GM18520 (cell line): ENCODE measurements around the gene ADIPOR1.
"Not testable (repeated sequence)": the region's sequence is repeated elsewhere in the genome, so short reads cannot be mapped to it uniquely, and the experiment has no call there.

Source experiments
- ATAC-seq: cut with Tn5 transposase; IDR thresholded peaks from one replicate; pipeline ENCODE4 v1.9.1; 2021; ENCODE audit not compliant: unreplicated experiment

ADIPOR1 gene

DNA sequence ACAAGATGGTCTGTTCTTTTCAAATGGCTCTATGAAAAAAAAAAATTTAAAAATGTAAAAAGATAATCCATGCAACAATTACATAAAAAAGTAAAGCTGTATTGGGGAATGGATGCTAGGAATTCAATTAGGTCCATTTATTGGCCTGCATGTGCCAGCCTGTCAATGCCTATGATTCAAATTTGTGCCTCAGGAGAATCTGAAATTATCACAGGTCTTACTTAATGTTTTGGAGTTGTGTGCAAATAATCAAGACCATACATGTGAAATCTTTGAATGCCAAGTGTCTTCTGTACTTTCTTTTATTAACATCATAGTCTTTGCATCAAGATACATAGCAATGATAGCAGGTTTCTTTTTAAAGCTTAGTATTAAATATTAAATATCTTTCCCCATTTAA is 17.6 kb downstream of the ADIPOR1 start:
- ATAC-seq, result no peak

DNA sequence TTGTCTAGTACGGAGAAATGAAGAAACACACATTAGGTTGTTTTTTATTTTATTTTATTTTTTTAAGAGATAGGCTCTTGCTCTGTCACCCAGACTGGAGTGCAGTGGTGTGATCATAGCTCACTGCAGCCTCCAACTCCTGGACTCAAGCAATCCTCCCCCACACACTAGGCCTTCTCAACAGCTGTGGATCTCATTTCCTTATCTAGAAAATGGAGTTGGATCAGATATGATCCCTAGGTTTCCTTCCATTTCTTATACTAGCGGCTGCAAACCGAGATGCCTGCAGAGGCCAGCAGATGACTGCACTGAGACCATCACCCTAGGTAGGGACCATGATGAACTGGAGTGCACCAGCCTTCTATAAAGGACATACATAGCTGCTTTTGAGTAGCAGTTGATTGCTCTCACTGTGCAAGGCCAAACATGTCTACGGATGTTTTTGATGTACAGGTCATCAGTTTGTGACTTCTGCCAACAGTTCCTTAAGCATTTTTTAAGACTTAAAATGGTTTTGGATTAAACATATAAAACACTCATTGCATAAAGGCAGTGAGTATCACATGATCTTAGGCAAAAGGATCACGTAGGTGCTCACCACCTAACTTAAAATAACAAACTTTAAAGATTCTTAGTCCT is 19.7 kb downstream of the ADIPOR1 start:
- no peak for ATAC-seq

DNA sequence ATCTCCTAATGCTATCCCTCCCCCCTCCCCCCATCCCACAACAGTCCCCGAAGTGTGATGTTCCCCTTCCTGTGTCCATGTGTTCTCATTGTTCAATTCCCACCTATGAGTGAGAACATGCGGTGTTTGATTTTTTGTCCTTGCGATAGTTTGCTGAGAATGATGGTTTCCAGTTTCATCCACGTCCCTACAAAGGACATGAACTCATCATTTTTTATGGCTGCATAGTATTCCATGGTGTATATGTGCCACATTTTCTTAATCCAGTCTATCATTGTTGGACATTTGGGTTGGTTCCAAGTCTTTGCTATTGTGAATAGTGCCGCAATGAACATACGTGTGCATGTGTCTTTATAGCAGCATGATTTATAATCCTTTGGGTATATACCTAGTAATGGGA is 21.7 kb downstream of the ADIPOR1 start:
- not testable (repeated sequence) for ATAC-seq

DNA sequence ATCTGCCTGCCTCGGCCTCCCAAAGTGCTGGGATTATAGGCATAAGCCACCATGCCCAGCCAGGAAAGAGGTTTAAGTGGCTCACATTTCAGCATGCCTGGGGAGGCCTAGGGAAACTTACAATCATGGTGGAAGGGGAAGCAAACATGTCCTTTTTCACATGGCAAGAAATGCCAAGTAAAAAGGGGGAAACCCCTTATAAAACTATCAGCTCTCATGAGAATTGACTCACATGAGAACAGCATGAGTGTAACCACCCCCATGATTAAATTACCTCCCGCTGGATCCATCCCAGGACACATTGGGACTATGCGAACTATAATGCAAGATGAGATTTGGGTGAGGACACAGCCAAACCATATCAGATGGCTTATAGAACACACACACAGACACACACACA is 22.3 kb downstream of the ADIPOR1 start:
- ATAC-seq, result no peak

GRCh38 chr1:202934755-202935154 is 23.4 kb downstream of the ADIPOR1 start:
- ATAC-seq, result no peak

DNA sequence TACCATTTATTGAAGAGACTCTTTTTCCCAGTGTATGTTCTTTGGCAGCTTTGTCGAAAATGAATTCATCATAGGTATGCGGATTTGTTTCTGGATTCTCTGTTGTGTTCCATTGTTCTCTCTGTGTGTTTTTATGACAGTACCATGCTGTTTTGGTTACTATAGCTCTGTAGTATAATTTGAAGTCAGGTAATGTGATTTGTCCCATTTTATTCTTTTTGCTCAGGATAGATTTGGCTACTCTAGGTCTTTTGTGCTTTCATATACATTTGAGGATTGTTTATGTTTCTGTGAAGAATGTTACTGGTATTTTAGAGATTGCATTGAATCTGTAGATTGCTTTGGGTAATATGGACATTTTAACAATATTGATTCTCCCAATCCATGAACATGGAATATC is 25.6 kb downstream of the ADIPOR1 start:
- ATAC-seq, result no peak

DNA sequence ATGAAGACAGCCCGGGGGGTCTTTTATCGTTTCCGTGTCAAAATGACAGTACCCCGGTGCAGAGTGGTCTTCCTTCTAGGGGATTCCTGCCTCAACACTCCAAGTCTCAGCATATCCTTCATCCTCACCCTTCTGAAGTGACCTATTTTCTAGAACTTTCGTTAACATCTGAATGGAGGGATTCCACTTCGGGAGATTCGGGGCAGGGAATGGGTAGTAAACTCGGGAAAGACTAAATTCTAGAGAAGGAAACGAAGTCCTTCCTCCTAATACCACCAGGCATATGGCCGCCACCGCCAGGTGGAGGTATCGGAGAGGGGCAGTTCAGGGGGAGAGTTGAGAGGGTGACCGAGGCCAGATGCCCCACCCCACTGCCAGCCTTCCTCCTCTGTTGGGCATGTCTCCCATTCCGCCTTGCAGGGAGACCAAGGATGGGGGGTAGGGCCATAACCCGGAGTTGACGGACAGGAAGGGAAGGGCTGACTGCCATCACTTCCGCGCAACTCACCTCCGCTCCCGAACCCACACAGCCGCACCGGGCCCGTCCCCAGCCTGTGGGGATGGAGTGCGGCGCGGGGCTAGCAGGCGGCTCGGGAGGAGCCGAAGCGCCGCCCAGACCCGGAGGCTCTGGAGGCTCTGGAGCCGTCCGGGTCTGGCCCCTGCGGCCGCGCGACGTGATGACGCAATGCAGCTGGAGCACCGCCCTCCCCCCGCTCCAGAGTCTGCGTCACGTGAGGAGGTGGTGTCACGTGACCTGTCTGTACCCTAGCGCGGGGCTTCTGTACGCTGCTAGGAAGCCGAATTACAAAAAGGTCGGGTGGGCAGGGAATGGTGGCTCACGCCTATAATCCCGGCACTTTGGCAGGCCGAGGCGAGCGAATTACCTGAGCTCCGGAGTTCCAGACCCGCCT is 31.3 kb downstream of the ADIPOR1 start, which contains the start of gene KLHL12:
Gene KLHL12 (minus strand): TSS at position 654 of the 911 bp plus-strand sequence. CDS start 2,072 bp downstream, outside the sequence.
- peak; percentile 68 for ATAC-seq

DNA sequence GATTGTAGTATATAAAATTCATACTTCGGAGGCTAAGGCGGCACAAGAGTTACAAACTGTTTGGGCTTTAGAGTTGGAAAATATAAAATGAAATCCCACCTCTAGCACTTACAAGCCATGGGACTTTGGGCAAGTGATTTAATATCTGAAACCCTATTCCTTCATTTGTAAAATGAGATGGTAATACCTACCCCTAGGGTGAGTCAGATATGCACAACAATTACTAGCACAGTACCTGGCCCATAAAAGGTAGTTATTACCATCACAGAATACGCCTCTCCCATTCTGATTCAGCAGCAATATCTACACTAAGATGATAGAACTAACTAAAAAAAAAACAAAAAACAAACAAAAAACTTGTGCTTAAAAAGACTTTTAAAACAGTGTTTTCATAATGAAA is 34.6 kb downstream of the ADIPOR1 start:
- ATAC-seq, result no peak

DNA sequence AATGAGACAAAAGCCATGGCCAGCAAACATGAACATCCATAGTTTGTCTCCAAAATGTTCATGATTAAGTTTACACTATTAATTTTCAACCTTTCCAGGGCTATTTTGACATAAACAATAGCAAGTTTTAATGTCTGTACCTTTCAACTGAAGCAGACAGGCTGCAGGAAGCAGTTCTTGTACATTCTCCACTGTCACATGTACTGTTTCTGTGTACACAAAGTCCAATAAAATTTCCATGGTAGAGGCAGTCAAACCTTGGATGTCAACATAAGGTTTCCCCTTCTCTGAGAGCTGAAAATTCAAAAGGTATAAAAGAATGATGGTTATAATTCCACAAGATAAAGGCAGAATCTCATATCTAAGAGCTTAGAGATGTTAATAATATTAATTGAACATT is 38.5 kb downstream of the ADIPOR1 start:
- no peak for ATAC-seq

- no peak for ATAC-seq
Measured at GRCh38 chr1:202915146-202915545, 43.0 kb downstream of the ADIPOR1 start.

- ATAC-seq, result not testable (repeated sequence)
Measured at GRCh38 chr1:202912476-202912875, 45.6 kb downstream of the ADIPOR1 start.

- no peak for ATAC-seq
Measured at GRCh38 chr1:202909494-202909893, 48.6 kb downstream of the ADIPOR1 start.

- ATAC-seq, result no peak
Measured at GRCh38 chr1:202908998-202909397, 49.1 kb downstream of the ADIPOR1 start.

GRCh38 chr1:202905331-202905730 is 52.8 kb downstream of the ADIPOR1 start:
- ATAC-seq, result no peak

DNA sequence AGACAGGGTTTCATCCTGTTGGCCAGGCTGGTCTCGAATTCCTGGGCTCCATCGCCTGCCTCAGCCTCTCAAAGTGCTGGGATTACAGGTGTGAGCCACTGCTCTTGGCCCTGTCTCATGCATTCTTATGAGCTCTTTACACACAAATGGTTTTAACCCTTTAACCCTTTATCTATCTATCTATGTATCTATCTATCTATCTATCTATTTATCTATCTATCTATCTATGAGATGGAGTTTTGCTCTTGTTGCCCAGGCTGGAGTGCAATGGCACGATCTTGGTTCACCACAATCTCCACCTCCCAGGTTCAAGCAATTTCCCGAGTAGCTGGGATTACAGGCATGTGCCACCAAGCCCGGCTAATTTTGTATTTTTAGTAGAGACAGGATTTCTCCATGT is 54.3 kb downstream of the ADIPOR1 start:
- not testable (repeated sequence) for ATAC-seq

- ATAC-seq, result no peak
Measured at GRCh38 chr1:202901555-202901954, 56.6 kb downstream of the ADIPOR1 start.

DNA sequence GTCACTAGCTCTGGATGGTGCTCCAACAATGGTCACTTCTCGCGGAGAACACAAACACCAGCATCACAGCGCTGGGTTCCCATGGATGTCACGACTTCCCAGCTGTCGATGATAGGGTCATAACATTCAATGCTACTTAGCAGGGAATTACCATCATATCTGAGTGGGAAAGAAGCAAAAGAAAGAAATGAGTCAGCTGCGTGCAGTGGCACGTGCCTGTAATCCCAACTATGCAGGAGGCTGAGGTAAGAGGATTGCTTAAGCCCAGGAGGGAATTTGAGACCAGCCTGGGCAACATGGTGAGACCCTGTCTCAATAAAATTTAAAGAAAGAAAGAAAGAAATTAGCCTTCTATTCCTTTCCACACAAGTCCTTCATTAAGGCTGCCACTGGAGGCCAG is 65.6 kb downstream of the ADIPOR1 start:
- no peak for ATAC-seq
